SIG-M5 (cell line): Measurements from ENCODE around the gene SLX4IP.

Source experiments
- DNase-seq: peaks from one replicate; lab custom pipeline; 2025; lab: John Stamatoyannopoulos, UW

The SLX4IP gene

DNA sequence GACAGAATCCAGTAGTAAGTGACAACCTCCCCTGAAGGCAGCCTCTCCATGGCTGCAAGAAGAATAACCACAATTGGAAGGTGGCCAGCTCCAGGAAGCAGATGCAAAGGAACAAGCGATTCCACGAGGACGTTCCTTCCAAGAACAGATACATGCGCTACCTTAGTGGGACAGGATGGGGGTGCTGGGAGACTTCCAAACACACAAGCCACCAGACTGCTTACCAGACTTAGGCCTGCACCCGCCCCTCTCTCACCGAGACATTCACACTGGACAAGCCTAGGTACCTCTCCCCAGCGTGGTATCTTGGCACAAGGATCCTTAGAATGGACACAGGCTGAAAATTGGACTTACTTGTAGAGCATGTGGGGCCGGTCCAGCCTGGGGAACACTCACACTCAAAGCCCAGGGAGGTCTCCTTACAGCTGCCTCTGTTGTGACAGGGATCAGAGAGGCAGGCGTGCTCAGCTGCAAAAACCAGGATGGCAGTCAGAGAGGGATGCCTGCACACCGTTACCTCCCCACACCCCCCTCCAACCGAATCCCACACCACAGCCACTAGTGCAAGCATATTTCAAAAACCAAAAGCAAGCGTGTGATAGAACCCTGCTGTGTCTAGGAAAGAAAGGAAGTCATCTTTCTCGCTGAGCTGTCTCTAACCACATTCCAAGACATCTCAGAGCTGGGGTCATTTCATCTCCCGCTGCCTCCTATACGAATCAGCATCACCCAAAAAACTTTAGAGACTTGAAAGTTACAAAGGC, 216.3 kb downstream of the SLX4IP start:
- DNase-seq: no peak

DNA sequence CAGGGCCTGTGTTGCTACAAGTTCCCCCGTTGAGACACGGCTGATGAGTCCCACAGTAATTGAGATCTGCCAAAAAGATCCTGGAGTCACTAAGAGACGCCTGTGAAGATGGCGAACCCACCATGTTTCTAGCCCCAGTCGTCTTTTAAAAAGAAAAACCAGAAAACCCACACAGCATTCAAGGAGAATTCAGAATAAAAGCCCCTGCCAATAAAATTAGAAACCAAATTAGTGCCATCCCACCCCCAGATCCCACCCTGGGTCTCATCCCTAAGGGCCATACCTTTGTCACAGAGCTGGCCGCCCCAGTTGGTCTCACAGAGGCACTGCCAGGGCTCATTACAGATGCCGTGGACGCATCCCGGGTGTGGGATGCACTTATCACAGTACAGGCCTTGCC, 217.1 kb downstream of the SLX4IP start:
- no peak for DNase-seq

DNA sequence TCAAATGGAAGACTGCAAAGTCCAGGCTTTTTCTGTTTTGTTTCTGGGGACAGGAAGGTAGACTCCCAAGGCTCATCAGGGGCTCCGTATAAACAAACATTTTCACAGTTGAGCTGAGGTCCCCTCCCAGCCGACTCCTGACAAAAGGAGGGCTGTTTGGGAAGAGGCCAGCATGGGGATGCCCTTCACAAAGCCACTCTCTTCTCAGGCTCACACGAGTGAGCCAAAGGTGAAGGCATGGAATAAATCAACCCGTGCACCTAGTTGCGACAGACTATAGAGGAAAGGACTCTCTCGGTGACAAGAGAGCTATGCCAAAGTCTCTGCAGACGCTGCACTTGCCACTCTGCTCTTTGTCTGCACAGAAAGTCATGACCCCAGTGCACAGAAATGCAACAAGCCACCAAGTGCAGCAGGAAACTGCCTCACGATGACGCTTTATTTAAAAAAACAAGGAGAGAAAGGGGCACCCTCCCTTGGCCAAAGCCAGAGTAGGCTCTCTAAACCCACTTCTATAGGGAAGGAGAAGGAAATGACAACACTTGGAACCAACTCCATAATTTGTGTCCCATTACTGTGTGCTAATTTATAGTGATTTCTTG, 217.7 kb downstream of the SLX4IP start:
- DNase-seq: no peak

DNA sequence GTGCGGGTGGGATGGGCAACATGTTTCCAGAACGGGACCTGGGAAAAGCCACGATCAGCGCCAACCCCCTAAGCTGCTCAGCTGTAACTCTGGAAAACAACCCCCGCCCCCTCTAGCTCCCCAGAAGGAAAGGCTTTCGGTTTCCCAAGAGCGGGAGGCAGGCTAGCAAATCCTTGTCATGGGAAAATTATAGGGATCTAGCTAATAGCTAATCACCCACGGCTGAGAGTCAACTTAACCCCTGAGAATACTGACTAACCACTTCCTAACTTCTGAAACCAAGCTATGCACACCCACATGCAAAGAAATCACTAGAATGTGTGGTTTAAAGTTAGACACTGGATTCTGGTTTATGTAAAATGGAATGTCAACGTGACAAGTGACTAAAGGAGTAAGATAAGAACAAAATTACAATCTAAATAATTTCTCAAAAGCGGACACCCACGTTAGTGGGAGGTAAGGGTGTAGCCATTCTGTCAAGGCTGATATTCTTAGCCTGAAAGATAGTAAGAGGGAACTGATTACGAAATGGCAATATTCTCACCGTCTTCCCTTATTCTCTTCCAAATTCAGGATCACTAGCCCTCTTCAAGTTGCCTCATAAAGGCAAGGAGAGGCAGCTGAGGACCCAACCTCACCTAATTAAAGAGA, 218.6 kb downstream of the SLX4IP start:
- no peak for DNase-seq

DNA sequence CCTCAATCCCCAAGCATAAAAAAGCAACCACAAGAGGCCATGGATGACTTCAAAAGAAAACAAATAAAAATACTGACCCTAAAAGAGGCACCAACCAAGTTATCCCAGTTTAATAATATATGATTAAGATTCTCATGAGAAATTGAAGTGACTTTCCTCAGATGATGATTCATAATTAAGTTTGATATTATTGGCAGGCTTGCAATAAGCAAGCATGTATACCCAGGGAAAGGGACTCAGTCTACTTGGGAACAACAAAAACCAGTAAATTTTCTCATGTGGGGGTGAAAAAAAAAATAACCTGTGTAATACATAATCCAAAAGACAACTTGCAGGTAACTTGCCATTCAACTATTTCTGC, 219.1 kb downstream of the SLX4IP start:
- DNase-seq: no peak

DNA sequence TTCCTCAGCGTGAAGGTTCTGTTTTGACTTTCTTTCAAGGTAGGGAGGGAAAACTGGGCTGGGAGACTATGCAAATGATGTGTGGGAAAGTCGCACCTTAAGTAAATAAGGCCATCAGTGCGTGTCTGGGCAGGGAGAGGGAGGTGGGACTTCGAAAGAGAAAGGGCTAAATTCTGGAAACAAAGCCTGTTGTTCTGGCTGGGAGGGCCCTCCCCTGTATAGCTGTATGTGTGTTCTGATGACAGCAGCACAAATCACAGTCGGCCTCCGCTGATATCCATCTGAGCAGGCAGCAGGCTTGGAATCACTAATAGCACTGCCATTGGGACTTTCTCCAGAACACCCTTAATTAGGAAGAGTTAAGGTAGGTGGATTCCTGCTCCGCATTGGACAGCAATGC, 219.5 kb downstream of the SLX4IP start:
- DNase-seq: no peak

DNA sequence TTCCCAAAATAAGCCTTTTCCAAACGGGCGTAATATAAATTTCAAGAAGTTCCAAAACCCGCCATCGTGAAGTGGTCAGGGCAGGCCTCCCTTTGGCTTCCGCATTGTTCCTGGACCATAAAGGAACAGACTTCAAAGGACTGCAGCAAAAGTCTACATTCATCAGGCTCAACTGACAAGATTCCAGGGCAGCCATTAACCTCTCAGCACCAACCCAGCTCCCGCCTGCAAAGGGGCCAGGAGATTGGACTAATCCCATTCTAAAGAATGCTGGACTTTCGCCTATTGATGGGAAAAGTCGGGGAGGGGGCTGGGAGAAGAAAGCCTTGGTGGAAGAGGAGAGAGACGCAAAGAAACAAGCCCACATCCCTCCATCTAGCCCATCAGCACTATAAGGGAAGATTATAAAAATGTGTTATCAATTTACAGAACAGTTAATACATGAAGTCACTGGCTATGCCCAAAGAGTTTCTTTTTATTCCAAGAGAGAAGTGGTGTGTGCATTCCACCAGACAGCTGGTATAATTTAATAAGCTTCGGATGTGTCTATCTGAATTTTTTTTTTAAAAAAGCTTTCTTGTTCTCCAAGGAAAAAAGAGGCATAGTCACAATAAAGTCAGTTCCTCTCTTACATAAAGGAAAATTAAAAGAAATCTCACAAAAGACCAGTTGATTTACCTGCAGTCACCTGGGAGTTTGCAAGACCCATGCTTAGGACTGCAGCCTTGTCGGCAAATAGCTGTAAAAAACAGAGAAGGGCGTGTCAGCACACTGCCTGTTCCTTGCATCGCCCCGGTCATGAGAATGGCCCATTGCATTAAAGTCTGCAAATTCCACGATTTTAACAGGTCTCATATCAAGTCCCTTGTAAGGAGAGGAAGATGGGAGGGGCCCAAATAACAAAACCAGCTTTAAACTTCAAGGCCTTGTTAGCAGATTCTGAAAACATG, 220.9 kb downstream of the SLX4IP start:
- DNase-seq: no peak

DNA sequence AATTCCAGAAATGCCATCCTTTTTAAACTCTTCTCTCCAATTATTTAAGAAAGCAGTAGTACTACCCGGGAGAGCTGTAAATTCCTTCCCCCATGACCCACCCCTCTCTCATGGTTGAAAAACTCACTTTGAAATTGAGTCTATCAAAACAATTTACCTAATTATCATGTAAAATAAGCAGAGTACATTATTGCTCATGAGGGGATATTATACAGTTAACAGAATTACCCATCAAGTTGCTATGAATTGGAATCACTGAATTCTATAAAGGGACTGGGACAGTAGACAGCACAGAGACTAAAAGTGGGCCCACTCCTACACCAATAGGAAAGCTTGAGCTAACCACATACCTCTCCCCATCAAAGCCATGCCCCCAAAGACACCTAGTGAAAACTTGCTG, 222.3 kb downstream of the SLX4IP start:
- DNase-seq: no peak

DNA sequence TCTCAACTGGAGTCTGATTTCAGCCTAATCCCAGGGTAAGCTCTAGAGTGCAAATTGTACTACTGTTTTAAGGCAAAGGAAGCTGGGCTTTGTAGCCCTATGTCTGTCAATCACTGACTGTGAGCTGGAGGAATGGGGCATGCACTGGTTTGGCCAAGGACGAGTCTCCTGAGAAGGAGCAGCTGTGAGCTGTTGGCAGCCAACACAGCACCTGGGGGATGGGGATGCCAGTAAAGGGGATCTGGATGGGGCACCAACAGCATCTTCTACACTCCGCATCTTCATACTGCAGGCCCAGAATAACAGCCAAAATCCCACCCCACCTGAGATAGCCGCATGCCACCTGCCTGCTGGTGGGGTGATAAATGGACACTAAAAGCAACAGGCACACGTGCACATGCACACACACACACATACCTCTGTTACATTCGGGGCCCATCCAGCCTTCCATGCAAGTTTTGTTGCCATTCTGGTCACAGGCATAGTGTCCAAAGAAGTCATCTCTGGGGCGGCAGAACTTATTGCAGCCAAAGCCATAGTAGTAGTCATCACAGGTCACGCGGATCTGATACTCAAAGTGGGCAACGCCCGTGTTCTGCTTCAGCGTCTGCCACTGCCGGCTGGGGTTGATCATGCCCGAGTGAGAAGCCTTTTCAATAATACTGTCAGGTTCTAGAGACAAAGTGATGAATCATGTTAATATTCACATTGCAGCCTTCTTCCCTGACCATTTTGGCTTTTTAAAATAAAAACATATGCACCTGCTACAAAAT, 223.1 kb downstream of the SLX4IP start:
- no peak for DNase-seq

DNA sequence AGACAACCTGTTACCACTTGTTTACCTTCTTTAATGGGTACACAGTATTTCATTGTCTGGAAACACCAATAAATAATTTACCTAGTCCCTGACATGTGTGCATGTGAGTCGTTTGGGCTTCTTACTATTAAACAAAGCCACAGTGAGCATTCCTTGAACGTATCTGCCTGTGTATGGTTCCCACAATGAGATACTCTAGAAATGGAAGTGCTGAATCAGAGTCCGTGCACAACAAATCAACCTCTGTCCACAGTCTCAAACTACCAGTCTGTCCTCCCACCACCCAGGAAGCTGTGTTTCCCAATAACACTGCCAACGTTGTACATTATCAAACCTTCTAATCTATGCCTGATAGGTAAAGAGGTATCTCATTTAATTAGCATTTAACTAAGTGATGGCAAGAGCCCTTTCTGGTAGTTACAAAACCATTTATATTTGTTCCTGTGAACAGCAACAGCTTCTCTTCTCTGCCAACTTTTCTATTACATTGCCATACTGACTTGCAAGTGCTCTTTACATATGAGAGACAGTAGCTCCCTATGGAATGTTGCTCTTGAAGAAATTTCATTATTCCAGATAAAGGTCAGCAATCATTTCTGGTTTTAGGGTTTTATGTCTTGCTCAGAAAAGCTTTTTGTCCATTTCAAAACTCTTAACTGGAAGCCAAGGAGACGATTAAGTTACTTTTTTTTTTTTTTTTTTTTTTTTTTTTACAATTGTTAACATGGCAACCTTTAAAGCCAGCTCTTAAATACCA, 223.9 kb downstream of the SLX4IP start:
- DNase-seq: no peak

DNA sequence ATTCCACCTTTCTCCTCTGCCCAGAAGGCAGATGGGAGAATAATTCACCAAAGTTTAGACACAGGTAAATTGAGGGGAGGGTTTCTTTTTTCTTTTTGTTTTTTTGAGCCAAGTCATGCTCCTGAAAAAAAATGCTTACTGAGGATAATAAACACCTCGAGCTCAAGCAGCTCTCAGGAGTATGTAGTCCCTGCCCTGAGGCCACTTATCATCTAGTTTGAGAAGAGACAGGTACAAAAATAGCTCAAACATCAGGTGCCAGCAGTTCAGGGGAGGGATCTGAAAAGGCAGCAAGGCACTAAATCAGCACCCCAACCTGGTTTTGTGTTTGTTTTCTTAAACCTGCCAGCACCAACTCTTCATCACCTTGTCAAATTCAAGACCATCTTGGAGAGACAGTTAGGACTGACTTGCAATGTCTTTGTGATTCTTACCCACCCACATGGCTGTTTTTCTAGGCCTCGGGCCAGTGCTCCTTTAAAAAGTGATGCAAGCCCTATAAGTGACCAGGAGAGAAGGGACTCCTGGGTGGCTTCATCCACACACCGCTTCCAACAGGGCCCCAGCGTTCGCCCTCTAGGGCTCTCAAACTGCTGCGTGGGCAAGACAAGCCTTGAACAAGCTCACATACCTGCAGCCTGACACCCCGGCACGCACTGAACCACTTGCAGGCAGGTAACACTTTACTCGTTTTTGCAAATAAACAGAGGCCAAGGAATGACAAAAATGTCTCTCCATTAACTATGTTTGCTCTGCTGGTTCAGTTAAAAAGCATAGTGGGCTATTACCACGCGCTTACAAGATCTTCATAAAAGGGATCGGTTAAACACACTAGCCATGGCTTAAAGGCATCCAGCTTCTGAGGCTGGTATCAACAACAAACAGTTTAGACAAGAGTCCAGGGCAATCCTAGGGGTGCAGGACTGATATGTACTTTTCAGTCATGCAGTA, 224.8 kb downstream of the SLX4IP start:
- no peak for DNase-seq

DNA sequence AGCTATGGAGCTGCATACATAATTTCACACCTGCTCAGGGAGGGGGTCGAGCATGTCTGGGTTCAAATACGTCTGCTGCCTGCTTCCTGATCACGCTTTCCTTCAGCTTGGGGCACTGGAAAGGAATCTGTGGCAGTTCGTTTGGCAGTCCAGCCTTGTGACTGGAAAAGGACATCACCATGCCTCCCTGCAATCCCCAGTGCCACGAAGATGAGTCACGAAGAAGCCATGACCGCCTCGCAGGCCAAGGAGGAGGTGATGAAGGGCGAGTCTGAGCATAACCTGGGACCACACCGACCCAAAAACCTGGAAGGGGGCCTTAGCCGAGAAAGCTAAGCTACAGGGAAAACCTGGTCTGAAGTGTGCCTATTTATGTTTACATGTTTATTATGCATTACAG, 225.6 kb downstream of the SLX4IP start:
- DNase-seq: no peak

DNA sequence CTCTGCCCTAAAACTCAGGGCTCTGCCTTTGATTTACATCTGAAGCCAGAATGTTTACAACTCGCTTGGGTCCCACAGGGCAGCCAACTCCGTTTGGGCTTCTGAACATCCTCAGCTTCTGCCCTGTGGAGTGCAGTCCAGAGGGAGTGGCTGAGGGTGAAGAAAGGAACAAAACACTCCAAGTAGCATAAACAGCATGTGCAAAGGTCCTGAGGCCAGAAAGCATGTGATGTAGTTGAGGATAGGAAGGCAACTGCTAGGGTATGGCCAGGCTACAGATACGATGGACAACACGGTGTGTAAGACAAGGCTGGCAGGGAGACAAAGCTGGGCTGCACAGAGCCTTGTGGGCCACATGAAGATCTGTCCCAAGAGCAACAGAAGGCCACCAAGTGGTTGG, 226.2 kb downstream of the SLX4IP start:
- DNase-seq: no peak

DNA sequence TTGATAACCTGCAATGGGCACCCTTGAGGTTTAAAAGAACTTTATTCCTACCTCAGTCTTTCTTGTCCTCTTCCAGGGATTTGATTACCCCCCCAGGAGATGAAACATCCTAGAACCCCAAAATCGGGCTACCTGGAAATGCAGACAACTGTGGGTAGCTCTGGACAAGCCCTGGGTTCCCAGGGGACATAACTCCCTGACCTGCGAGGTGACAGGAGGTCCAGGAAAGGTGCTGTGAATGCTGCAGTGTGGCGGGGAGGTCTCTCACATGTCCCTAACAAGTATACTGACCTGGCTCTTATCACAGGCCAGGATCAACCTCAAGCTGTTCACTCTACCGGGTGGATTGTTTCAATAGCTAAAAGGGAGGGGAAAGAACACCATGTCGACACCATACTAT, 227.0 kb downstream of the SLX4IP start:
- DNase-seq: no peak

DNA sequence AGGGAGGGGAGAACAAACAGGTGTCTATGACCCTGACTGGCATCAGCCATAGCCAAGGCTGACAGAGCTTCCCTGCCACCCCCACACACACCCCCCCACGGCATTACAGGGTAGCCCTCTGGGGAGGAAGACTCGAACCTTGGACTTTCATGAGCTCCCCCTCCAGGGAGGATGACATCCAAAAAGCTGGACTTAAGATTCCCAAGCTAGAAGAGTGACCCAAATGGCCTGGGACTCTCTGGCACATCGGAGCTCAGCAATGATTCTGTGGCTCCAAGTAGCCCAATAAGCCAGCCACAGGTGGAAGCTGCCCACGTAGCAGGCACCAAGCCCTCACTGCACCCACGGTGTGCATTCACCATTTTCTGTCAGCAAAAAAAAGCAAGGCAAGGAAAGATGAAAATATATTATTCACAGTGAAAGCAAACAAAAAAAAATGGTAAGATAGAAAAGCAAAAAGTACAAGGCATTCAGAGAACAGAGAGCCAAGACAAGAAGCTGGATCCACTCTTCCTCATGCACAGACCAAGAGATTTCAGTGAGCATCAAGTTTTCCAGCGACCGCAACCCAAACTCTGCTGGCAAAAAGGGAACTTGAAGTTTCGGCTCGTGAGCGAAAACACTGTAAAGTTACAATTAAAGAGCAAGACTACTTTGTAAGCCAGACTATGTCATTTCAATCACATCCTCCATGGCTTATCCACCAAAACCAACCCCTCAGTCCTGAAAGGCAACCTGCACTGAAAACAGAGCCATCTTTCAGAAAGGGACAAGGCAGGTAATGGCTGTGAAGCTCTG, 227.8 kb downstream of the SLX4IP start:
- peak; percentile 42 for DNase-seq

DNA sequence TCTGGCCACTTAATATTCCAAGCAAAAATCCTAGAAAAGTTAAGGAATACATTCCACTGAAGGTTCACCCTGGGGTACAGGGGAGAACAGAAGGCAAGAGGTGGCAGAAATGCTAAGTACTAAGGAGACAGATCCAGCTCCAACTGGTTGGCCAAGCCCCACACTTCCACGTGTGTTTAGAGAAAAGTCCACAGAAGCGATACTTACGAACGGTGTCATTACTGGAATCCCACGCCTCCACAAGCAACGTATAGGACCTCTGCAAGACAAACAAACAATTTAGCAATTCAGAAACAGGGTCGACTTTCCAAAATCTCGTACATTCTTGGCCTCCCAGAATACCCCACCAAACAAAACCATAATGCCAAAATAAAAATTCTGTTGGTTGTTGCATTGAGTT, 228.7 kb downstream of the SLX4IP start:
- DNase-seq: no peak

DNA sequence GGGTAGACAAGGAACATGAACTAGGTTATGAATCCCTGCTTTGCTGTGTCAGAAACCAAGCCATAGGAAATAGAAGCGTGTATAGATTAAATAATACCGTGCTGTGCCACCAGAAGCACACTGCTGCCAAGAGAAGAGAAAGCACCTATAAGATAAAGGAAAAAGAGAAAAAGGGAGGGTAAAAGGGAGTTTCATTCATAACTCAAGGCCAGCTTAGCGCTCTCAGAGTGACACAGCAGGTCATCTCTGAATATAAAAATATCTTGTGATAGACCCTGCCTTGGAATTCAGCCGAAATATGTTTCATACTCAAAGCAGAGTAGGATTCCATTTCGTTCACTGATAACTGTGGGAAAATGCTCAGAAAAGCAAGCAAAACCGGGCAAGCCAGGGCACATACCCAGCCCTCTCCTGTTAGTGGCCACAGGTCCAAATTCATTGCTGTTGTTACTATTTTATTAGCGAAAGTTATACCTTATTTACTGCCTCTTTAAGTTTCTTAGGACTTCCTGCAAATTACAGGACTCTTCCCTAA, 230.0 kb downstream of the SLX4IP start:
- no peak for DNase-seq

DNA sequence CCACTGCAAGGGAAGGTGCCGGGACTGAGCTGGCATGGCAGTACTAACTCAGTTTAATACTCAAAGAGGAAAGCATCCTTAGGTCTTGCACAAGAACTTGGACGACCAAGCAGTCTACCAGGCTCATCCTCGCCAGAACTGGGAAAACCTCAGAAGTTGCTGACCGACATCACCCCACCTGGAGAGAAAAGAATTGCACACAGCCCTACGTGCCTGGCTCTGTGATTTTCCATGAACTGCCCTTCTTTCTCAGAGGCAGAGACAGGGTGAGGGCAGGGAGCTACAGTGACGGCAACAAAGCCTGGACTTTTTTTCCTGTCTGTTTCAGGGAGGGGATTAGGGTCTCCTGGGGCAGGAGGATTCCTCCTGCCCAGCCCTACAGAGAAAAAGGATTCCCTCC, 230.7 kb downstream of the SLX4IP start:
- no peak for DNase-seq
